DMS153 (cell line): Measurements from ENCODE around the gene COL5A1.

Source experiments
- DNase-seq: peaks from one replicate; lab custom pipeline; 2025; lab: John Stamatoyannopoulos, UW

The COL5A1 gene

GRCh38 chr9:134858051-134858841 is 216.6 kb downstream of the COL5A1 start:
- no peak for DNase-seq

DNA sequence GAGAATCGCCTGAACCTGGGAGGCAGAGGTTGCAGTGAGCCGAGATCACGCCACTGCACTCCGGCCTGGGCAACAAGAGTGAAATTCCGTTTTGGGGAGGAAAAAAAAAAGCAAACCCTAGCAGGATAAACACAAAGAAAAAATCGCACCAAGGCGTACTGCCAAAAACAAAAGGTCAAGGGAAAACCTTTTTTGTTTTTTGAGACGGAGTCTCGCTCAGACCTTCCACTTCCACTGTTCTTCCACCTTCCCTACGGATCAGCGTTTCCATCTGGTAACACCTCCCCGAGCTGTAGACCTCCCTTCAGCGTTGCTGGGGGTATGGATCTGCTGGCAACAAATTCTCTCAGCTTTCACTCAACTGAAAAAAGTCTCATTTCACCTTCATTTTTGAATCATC is 218.9 kb downstream of the COL5A1 start:
- DNase-seq = no peak

GRCh38 chr9:134861595-134862334 is 220.2 kb downstream of the COL5A1 start:
- DNase-seq = no peak

GRCh38 chr9:134863306-134863902 is 221.8 kb downstream of the COL5A1 start:
- no peak for DNase-seq

GRCh38 chr9:134863941-134864820 is 222.6 kb downstream of the COL5A1 start:
- DNase-seq = no peak

GRCh38 chr9:134864821-134865190 is 223.2 kb downstream of the COL5A1 start:
- no peak for DNase-seq

DNA sequence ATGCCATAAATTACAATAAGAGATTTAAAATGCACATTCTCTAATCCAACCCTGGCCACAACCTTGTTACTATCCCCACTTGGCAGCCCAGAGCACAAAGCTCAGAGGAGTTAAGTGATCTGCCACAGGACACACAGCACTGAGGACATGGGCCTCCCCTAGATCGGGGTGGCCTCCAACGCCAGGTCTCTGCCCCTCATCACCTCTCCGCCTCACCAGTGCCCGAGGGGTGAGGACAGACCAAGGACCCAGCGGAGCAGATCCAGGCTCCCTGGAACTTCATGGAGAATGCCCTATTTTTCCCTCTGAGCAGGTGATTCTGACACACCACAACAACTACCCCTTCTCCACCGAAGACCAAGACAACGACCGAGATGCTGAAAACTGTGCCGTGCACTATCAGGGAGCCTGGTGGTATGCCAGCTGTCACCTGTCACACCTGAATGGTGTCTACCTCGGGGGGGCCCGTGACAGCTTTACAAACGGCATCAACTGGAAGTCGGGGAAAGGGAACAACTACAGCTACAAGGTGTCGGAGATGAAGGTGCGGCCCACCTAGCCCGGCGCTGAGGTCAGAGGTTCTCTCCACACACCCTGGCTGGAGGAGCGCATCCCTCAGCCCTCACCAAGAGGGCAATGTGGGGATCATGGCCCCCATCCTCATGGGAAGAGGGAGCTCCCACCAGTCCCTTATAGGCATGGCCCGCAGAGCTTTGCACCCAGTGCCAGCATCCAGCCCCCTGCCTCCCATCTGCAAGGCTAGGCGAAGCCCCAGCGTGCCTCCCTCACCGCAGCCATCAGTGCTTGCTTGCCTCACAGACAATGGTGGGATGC is 226.5 kb downstream of the COL5A1 start:
- DNase-seq = no peak

DNA sequence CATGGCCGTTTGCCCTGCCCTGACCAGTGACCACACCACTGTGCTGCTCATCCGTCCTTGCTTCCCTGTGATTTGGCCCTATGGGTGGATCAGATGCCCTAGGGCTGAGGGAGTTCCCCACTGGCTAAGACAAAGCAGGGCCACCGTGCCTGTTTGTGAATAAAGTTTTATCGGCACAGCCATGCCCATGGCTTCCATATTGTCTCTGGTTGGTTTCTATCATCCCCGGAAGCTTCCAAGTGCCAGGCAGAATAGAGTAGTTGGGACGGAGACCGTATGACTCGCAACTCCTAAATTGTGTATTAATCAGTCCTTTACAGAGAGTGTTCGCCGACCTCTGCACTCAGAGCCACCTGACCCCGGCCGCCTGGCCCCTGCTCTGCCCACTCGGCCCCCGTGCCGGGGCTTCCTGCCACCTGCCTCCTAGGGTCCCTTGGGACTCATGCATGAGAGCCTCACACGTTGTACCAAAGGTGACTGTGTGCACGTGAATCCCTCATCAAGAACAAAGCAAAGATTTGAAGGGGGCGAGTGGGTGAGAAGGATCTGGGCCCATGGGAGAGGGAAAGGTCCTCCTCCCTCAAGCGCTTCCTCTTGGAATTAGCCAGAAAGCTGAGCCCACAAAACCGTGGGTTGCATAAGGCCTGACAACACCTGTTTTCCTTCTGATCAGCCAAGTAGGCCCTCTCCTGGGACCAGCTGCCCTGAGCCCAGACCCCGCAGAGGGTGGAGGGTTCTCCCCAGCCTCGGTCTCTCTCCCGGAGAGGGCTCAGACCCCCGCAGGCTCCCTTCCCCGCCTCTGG is 227.3 kb downstream of the COL5A1 start:
- no peak for DNase-seq

DNA sequence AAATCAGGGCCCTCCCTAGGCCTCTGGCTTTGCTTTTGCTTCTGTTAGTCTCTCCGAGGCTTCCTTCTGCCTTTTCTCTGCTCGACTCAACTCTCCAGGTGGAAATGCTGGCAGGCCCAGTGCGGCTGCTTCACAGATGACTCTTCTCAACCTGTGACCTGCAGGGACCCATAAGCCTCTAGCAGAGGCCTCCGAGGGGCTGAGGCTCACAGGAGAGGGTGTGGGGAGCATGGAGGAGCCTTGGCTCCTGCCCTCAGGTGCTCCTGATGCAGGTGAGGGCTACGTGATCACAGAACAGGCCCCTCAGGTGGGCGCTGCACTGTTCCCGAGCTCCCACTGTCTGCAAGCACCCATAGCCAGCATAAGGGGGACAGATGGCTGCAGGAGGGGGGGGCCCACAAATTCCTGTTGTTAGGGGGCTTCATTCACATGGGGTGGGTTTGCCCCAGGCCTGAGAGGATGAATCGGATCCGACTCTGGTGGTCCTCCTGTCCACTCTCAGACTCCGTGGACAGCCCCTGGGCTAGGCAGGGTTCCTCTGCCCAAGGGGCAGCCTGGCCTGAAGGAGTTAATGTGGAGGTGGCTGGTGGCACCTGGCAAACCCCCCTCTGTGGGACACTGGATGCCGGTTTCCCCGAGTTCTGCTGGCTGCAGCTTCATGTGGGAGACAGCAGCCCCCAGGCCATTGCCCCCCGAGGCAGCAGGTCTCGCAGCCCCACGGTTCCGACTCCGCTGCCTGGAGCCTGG is 228.1 kb downstream of the COL5A1 start:
- DNase-seq = no peak

- DNase-seq = no peak
Observed at GRCh38 chr9:134870301-134870694, 228.7 kb downstream of the COL5A1 start.

- no peak for DNase-seq
Observed at GRCh38 chr9:134870746-134871662, 229.4 kb downstream of the COL5A1 start.

DNA sequence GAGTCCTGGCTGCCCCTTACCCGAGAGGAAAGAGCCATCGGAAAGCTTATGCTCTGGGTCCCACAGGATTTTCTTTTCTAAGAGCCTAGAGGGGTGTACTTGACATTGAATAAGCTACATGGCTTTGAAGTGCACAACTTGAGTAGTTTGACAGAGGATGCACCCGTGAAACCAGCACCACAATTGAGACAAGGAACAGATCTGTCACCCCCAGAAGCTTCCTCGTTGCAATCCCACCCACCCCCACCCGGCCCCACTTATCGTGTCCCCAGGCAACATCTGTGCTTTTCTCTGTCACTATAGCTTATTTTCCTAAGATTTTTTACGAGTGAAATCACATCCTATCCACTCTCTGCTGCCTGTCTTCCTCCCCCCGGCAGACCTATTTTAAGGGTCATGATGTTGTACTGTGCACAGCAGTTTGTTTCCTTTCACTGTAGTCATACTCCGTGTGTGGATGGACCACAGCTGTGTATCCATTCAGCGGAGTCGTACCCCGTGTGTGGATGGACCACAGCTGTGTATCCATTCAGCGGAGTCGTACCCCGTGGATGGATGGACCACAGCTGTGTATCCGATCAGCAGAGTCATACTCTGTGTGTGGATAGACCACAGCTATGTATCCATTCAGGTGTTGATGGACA is 230.2 kb downstream of the COL5A1 start:
- no peak for DNase-seq

DNA sequence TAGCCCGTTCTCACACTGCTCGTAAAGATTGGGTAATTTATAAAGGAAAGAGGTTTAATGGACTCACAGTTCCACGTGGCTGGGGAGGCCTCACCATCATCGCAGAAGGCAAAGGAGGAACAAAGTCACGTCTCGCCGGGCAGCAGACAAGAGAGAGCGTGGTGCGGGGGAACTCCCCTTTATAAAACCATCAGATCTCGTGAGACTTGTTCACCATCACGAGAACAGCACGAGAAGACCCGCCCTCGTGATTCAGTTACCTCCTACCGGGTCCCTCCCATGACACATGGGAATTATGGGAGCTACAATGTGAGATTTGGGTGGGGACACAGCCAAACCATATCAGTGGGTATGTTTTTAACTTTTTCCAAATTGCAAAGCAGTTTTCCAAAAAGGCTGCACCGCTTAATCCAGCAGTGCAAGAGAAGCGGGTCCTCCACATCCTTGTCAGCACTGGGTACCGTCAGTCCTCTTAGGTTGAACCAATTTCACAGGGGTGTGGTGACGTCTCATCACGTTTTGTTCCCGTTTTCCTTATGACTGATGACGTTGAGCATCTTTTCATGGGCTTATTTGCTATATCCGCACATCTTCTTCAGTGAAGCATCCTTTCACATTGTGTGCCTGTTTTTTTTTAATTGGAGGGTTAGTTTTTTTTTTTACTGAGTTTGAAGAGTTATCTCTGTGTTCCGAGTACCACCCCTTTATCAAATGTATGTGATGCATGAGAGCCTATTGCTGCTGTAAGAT is 231.1 kb downstream of the COL5A1 start:
- DNase-seq = no peak

DNA sequence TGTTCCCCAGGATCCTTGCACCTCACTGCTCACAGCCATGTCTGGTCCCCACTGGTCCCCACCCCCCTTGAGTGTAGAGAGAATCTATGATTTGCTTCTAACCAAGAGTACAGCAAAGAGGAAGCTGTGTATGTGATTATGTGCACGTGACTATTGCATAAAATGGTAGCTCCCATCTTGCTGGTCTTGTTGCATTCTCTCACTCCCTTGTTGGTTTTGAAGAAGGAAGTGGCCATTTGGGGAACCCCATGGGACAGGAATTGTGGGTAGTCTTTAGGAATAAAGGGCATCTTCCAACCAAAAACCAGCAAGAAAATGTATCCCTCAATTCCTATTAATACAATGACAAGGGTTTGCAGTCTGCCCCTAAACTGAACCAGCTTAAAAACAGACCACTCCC is 233.8 kb downstream of the COL5A1 start:
- no peak for DNase-seq

DNA sequence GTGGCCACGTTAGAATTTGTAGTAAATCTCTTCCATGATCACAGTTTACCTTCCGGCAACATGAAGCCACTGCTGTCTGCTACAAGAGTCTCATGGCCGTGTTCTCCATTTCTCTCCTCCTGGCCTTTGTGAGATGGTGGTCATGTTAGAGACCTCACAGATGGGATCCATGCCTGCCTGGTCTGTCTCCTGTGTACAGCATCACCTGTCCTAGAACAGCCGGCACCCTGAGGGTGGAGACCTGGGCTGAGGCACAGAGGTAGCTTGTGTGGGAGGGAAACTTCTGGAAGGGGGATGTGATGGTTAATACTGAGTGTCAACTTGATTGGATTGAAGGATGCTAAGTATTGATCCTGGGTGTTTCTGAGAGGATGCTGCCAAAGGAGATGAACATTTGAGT is 235.9 kb downstream of the COL5A1 start:
- no peak for DNase-seq

GRCh38 chr9:134879664-134880483 is 238.3 kb downstream of the COL5A1 start:
- DNase-seq = no peak
